A673 (cell line): ENCODE data around the gene ECD. TPM values are rescaled to one million over a fixed set of nuclear protein-coding genes. Genes with fewer than 3 reads are reported as not detected.

Source experiments
- BruUV-seq: library from RNA; stranded (reverse); fragments of 400-500 nt; replicated peaks from 2 replicates; lab custom pipeline; 2021; lab: Mats Ljungman, UMichigan
- CTCF ChIA-PET: fragments of 300-600 bp; sonication (Branson Sonifier 250); formaldehyde crosslinking; loops from one replicate; lab custom pipeline; 2022; ENCODE audit warnings: antibody characterized with exemption; lab: Charles Lee
- POLR2A ChIA-PET: fragments of 300-600 bp; sonication (Branson Sonifier 250); formaldehyde crosslinking; loops from one replicate; lab custom pipeline; 2022; ENCODE audit warnings: antibody characterized with exemption; ENCODE audit not compliant: low non-redundant PET; lab: Charles Lee
- DNase-seq: peaks from one replicate; pipeline ENCODE4 v3.0.0-alpha.2; 2015; ENCODE audit warnings: low spot score
- H3K27ac ChIP-seq: fragments of 200-600 bp; sonication (generic); 2 replicates; pipeline ENCODE4 v1.5.1; 2016; ENCODE audit warnings: mixed run types, low read depth, mild to moderate bottlenecking, mixed read lengths, antibody characterized with exemption, low read length; ENCODE audit not compliant: poor library complexity, severe bottlenecking
- H3K27me3 ChIP-seq: fragments of 200-600 bp; sonication (generic); replicated peaks from 2 replicates; pipeline ENCODE4 v1.6.1; 2017; ENCODE audit warnings: mixed run types, low read depth, mild to moderate bottlenecking, mixed read lengths, antibody characterized with exemption, low read length; ENCODE audit not compliant: insufficient read depth, poor library complexity
- H3K36me3 ChIP-seq: fragments of 200-600 bp; sonication (generic); 2 replicates; pipeline ENCODE4 v1.6.1; 2016; ENCODE audit warnings: mixed run types, mild to moderate bottlenecking, mixed read lengths, antibody characterized with exemption, low read length; ENCODE audit not compliant: insufficient read depth, poor library complexity, severe bottlenecking
- H3K4me1 ChIP-seq: fragments of 200-600 bp; sonication (generic); 2 replicates; pipeline ENCODE4 v1.6.1; 2017; ENCODE audit warnings: mixed run types, mild to moderate bottlenecking, mixed read lengths, antibody characterized with exemption, low read length; ENCODE audit not compliant: insufficient read depth, poor library complexity, severe bottlenecking
- H3K4me3 ChIP-seq: fragments of 200-600 bp; sonication (generic); 2 replicates; pipeline ENCODE4 v1.5.1; 2016; ENCODE audit warnings: low read depth, mixed run types, mild to moderate bottlenecking, mixed read lengths, low read length; ENCODE audit not compliant: poor library complexity, severe bottlenecking
- H3K9me3 ChIP-seq: fragments of 200-600 bp; sonication (generic); 2 replicates; pipeline ENCODE4 v1.6.1; 2016; ENCODE audit warnings: mixed run types, low read depth, mild to moderate bottlenecking, mixed read lengths, antibody characterized with exemption, low read length; ENCODE audit not compliant: poor library complexity, severe bottlenecking
- CTCF ChIP-seq: fragments of 300-800, 200-600 bp; sonication (generic); conservative IDR thresholded peaks from 2 replicates; pipeline ENCODE4 v1.5.1; 2017; ENCODE audit warnings: low read depth, mild to moderate bottlenecking, antibody characterized with exemption, low read length, moderate library complexity, mixed read lengths
- EZH2 ChIP-seq: fragments of 200-600 bp; sonication (generic); IDR thresholded peaks from 2 replicates; pipeline ENCODE4 v1.6.1; 2017; ENCODE audit warnings: borderline replicate concordance, low read depth, mild to moderate bottlenecking, mixed read lengths, antibody characterized with exemption, low read length; ENCODE audit not compliant: poor library complexity, severe bottlenecking
- intact Hi-C: fragments of 100-400 bp; cut with micrococcal nuclease; formaldehyde crosslinking; loops from one replicate; pipeline ENCODE4 v1.10.0; 2022; ENCODE audit not compliant: unreplicated experiment
- total RNA-seq: library from RNA; stranded (reverse); gene quantifications from 2 replicates; pipeline ENCODE4 v1.2.3, GENCODE V29; 2021

ECD gene
- total RNA-seq, 1 experiment from 2014 or later = 37.4 TPM

DNA sequence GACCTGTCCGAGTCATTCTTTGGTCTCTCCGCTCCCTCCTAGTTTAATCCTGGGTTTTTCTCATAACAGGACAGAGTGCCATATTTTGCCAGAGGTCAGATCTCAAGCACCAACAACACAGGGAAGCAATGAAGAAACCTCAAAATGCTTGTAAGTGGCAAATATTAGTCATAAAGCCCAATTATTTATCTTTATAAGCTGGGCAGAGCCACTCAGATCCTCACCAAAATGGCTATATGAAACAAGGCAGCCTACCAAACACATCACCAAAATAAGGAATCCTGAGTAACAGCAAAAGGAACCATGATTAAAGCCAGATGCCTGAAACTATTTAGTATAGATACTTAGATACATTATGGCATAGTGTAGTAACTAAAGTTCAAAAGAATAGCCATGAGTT is 4.7 kb downstream of the ECD start:
- CTCF ChIA-PET = no interaction called here

DNA sequence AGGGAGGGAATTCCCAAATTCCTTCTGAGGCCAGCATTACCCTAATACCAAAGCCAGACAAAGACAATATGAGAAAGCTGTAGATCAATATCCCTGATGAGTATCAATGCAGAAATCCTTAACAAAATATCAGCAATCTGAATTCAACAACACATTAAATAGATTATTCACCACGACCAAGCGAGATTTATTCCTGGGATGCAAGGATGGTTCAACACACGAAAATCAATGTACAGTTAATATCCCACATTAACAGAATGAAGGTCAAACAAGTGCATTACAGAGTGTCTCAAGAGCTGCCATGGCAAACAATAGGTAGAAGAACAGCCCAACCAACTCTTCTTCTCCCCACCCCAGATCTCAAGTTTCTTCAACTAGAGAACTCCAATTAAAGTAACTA is 6.1 kb downstream of the ECD start:
- Histone ChIP-seq H3K4me3 (no peak overlapping the region), H3K4me1 (no peaks in the 10 kb centered on the region), H3K27ac (no peak overlapping the region), H3K36me3 (peaks cover 28% of the 10 kb centered on the region), H3K9me3 (peaks cover under 1% of the 10 kb centered on the region), H3K27me3 (no peaks in the 10 kb centered on the region)
- TF ChIP-seq CTCF (no peak), EZH2 (no peak)
- no TSS peak for BruUV-seq
- no peak for DNase-seq
- intact Hi-C loops = no loop called here
- ChIA-PET CTCF (no interaction called here), POLR2A (no interaction called here)

More for the DNA sequence above, 4.7 kb downstream of the ECD start:
- DNase-seq = no peak
- Histone ChIP-seq H3K27ac (no peak overlapping the region), H3K36me3 (peaks cover 28% of the 10 kb centered on the region), H3K9me3 (peaks cover 6% of the 10 kb centered on the region), H3K4me3 (no peak overlapping the region), H3K4me1 (no peaks in the 10 kb centered on the region), H3K27me3 (no peaks in the 10 kb centered on the region)
- TF ChIP-seq CTCF (no peak), EZH2 (no peak)
- BruUV-seq = no TSS peak
- intact Hi-C loops = no loop called here
- POLR2A ChIA-PET = no interaction called here

- peaks cover 32% of the 10 kb centered on the region for H3K36me3 ChIP-seq
- H3K9me3 ChIP-seq = no peaks in the 10 kb centered on the region
- no peaks in the 10 kb centered on the region for H3K27me3 ChIP-seq
- no peaks in the 10 kb centered on the region for H3K4me1 ChIP-seq
- intact Hi-C loops = no loop called here
- no peak overlapping the region for H3K4me3 ChIP-seq
- no peak for DNase-seq
- no TSS peak for BruUV-seq
- H3K27ac ChIP-seq = no peak overlapping the region
- no peak for TF ChIP-seq CTCF
- no peak for TF ChIP-seq EZH2
- ChIA-PET POLR2A (no interaction called here), CTCF (no interaction called here)
Observed at GRCh38 chr10:73161079-73161478, 6.7 kb downstream of the ECD start.
